HepG2 (cell line): ENCODE results near the gene ZNF341. TPM values are rescaled to one million over a fixed set of nuclear protein-coding genes. Genes with fewer than 3 reads are reported as not detected.
A peak's percentile ranks its signal among the peaks of the same experiment; 100 is the strongest.

Experiments used
- MEIS1 ChIP-seq: sonication (generic); formaldehyde crosslinking; IDR thresholded peaks from 2 replicates; pipeline ENCODE4 v1.9.0; 2021; ENCODE audit warnings: mild to moderate bottlenecking, missing genetic modification reagents, moderate library complexity, borderline replicate concordance
- YEATS4 ChIP-seq: sonication (generic); formaldehyde crosslinking; IDR thresholded peaks from 2 replicates; pipeline ENCODE4 v1.4.0; 2020; ENCODE audit warnings: missing genetic modification reagents, borderline replicate concordance
- ZBTB40 ChIP-seq, 2 experiments: fragments of 450-650 bp in 1 of 2; sonication (generic) in 1 of 2; formaldehyde crosslinking in 1 of 2; IDR thresholded peaks; 2 replicates each; pipeline versions ENCODE4 v1.6.1 to v1.8.0; 2016 to 2022; ENCODE audit warnings: antibody characterized with exemption in 1 of 2, mild to moderate bottlenecking in 1 of 2, missing genetic modification reagents in 1 of 2
- ZHX2 ChIP-seq, 2 experiments: sonication (generic) in 1 of 2; formaldehyde crosslinking in 1 of 2; IDR thresholded peaks; 2 replicates each; pipeline versions ENCODE4 v1.6.1 to v1.9.0; 2014 to 2022; ENCODE audit warnings: antibody characterized with exemption in 1 of 2, borderline replicate concordance in 1 of 2, inconsistent platforms in 1 of 2, low read depth in 1 of 2, missing genetic modification reagents in 1 of 2
- ZNF12 ChIP-seq: sonication (generic); formaldehyde crosslinking; IDR thresholded peaks from 2 replicates; pipeline ENCODE4 v1.5.0; 2020; ENCODE audit warnings: missing genetic modification reagents
- ZNF773 ChIP-seq: sonication (generic); formaldehyde crosslinking; IDR thresholded peaks from 2 replicates; pipeline ENCODE4 v1.4.0; 2020; ENCODE audit warnings: missing genetic modification reagents, borderline replicate concordance
- ZSCAN30 ChIP-seq: sonication (generic); formaldehyde crosslinking; IDR thresholded peaks from 2 replicates; pipeline ENCODE4 v1.5.0; 2020; ENCODE audit warnings: mild to moderate bottlenecking, missing genetic modification reagents
- polyA plus RNA-seq, 8 experiments: library from polyadenylated mRNA; depleted of rRNA in 3 of 8; stranded (reverse) in 7 of 8; unstranded in 1 of 8; fragments of >200 nt; fragmentation: Illumina TruSeq in 4 of 8; extraction: Trizol in 4 of 8; gene quantifications; 2 replicates each; pipeline versions ENCODE4 v1.2.1 to v1.2.3, GENCODE V29; 2011 to 2016; ENCODE audit warnings: low read depth in 4 of 8, missing spikeins in 1 of 8, mixed read lengths in 1 of 8; ENCODE audit not compliant: insufficient read depth in 1 of 8
- total RNA-seq, 5 experiments: library from RNA; depleted of rRNA; stranded (reverse); fragments of >200 nt; fragmentation: Illumina TruSeq; extraction: Trizol; gene quantifications; 2 replicates each; pipeline ENCODE4 v1.2.3, GENCODE V29; 2016; ENCODE audit warnings: low read depth in 1 of 5
- TF ChIP-seq, protein P1 (sequence below): sonication (generic); formaldehyde crosslinking; IDR thresholded peaks from 2 replicates; pipeline ENCODE4 v1.5.0; 2020; ENCODE audit warnings: mild to moderate bottlenecking, missing genetic modification reagents, moderate library complexity

Gene ZNF341
- total and polyA plus RNA-seq, 2 of the 13 experiments (the other 11 are each of a cell fraction or from before 2014, with no cell fraction given): 1.1 to 2.2 TPM

DNA sequence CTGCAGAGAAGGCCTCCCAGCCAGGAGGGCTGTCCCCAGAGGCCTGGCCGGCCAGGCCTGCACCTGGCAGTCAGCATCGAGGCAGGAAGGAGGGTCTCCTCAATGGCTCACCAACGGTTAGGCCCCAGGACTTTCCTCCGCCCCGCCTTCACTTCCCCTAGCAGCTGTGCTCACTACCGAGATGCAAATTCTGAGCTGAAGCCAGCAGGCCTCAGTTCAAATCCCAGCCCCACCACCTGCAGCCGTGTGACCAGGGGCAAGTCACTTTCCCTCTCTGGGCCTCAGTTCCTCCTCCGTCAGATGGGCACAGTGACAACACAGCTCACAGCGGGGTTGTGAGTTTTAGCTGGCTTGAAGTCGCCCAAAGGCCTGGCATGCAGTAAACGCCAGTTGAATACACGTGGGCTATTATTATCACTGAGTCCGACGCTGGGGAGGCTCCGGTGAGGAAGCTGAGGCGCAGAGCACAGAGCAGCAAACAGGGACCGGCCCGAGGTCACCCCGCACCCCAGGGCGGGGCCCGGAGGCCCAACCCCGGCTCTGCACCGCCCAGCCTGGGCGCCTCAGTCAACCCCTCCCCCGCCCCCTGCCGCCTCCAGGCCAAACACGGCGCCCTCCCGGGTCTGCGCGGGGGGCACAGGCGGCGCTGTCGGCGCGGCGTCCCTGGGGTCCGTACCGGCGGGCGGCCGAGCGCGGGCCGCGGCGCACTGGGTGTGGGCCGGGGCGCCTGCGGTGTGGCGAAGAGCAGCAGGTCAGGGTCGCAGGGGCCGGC lies 46.3 kb upstream of the ZNF341 start (continued):
- TF ChIP-seq ZSCAN30 (CRISPR knock-in tag): no peak
- no peak; the same call in 1 of the 2 replicates for TF ChIP-seq MEIS1 (CRISPR knock-in tag)
- TF ChIP-seq ZHX2 (IDR thresholded peaks at IDR 0.05; ENCODE audit: low read depth): no peak
- TF ChIP-seq ZHX2 (CRISPR knock-in tag; IDR thresholded peaks at IDR 0.05; ENCODE audit: borderline replicate concordance): peak; percentile 24; the same call in 1 of the 2 replicates
- 0 out of 2 replicates have a peak, but pooled peaks have one; percentile 21 for TF ChIP-seq ZNF12 (CRISPR knock-in tag)
- TF ChIP-seq YEATS4 (CRISPR knock-in tag): peak; percentile 63; the same call in 1 of the 2 replicates
- TF ChIP-seq, protein P1, sequence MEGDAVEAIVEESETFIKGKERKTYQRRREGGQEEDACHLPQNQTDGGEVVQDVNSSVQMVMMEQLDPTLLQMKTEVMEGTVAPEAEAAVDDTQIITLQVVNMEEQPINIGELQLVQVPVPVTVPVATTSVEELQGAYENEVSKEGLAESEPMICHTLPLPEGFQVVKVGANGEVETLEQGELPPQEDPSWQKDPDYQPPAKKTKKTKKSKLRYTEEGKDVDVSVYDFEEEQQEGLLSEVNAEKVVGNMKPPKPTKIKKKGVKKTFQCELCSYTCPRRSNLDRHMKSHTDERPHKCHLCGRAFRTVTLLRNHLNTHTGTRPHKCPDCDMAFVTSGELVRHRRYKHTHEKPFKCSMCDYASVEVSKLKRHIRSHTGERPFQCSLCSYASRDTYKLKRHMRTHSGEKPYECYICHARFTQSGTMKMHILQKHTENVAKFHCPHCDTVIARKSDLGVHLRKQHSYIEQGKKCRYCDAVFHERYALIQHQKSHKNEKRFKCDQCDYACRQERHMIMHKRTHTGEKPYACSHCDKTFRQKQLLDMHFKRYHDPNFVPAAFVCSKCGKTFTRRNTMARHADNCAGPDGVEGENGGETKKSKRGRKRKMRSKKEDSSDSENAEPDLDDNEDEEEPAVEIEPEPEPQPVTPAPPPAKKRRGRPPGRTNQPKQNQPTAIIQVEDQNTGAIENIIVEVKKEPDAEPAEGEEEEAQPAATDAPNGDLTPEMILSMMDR (CRISPR knock-in tag): peak; percentile 47; the same call in 1 of the 2 replicates
- no peak for TF ChIP-seq ZBTB40 (IDR thresholded peaks at IDR 0.05)
- no peak for TF ChIP-seq ZBTB40 (CRISPR knock-in tag; IDR thresholded peaks at IDR 0.05)
- peak; percentile 29; the same call in 1 of the 2 replicates for TF ChIP-seq ZNF773
